Central memory CD8-positive, alpha-beta T cell (primary cell): ENCODE data around the gene TUT1.
"Not testable (repeated sequence)": the region's sequence is repeated elsewhere in the genome, so short reads cannot be mapped to it uniquely, and the experiment has no call there.

Experiments
- ATAC-seq: fragments of 150-1000 bp; cut with Tn5 transposase; replicated peaks from 2 replicates; pipeline ENCODE4 v1.10.0; 2022; ENCODE audit warnings: mild to moderate bottlenecking, moderate FRiP score, moderate number of reproducible peaks; ENCODE audit not compliant: poor library complexity, severe bottlenecking; ENCODE audit errors: extremely low read depth
- DNase-seq, 2 donors: peaks; one replicate each; pipeline ENCODE4 v3.0.0; 2021; ENCODE audit warnings: low spot score in 2 of 2
- H3K27ac Mint-ChIP-seq: one replicate; pipeline ENCODE4 v1.8.0; 2022; ENCODE audit warnings: low read depth, mild to moderate bottlenecking, moderate library complexity, mixed read lengths
- H3K27me3 Mint-ChIP-seq: one replicate; pipeline ENCODE4 v1.8.0; 2022; ENCODE audit warnings: mixed read lengths
- H3K36me3 Mint-ChIP-seq: one replicate; pipeline ENCODE4 v1.8.0; 2022; ENCODE audit warnings: mild to moderate bottlenecking, moderate library complexity, mixed read lengths; ENCODE audit not compliant: insufficient read depth
- H3K4me1 Mint-ChIP-seq: one replicate; pipeline ENCODE4 v1.8.0; 2022; ENCODE audit warnings: mixed read lengths
- H3K4me3 Mint-ChIP-seq: one replicate; pipeline ENCODE4 v1.8.0; 2022; ENCODE audit warnings: mild to moderate bottlenecking, moderate library complexity, mixed read lengths
- H3K9me3 Mint-ChIP-seq: one replicate; pipeline ENCODE4 v1.8.0; 2022; ENCODE audit warnings: mixed read lengths

Gene TUT1, protein sequence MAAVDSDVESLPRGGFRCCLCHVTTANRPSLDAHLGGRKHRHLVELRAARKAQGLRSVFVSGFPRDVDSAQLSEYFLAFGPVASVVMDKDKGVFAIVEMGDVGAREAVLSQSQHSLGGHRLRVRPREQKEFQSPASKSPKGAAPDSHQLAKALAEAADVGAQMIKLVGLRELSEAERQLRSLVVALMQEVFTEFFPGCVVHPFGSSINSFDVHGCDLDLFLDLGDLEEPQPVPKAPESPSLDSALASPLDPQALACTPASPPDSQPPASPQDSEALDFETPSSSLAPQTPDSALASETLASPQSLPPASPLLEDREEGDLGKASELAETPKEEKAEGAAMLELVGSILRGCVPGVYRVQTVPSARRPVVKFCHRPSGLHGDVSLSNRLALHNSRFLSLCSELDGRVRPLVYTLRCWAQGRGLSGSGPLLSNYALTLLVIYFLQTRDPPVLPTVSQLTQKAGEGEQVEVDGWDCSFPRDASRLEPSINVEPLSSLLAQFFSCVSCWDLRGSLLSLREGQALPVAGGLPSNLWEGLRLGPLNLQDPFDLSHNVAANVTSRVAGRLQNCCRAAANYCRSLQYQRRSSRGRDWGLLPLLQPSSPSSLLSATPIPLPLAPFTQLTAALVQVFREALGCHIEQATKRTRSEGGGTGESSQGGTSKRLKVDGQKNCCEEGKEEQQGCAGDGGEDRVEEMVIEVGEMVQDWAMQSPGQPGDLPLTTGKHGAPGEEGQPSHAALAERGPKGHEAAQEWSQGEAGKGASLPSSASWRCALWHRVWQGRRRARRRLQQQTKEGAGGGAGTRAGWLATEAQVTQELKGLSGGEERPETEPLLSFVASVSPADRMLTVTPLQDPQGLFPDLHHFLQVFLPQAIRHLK

DNA sequence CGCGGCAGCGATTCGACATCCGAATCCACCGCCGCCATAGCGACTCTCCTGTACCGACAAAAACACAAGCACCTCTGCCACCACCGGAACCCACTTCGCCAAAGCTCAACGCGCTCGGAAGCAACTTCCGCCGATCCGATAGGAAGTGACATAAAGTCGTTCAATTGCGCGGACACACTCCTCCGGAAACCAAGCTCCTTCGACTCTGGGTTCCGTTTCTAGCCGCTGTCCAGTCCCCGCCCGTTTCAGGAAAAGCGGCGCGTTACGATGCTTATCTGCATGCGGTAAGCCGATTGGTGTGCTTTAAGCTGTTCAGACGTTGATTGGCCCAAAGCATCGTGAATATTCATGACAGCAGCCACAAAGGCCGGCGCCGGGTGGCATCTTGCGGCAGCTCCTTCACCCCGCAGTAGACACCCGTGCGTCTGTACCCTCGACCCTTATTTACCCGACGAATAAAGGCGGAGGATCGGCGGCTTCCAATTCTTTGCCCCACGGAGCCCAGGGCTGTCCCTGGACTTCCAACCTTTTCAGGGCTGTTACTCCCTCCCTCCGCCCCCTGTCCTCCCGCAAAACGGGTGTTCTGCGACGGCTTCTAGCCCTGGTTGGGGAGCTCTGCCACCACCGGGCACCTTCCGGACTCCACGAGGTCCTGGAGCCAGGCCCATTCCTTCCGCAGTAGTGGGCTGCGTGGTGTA, at the start of gene TUT1:
TSS of gene TUT1 (minus strand) at position 76 of the 698 bp plus-strand sequence. CDS start at position 38, 38 bp downstream.
- H3K27me3 Mint-ChIP-seq, result no peaks in the 10 kb centered on the region
- peak within 1 kb of the TSS; percentile 91 for H3K27ac Mint-ChIP-seq
- H3K9me3 Mint-ChIP-seq, result no peaks in the 10 kb centered on the region
- ATAC-seq, result peak; percentile 93
- peaks cover 46% of the 10 kb centered on the region for H3K36me3 Mint-ChIP-seq
- H3K4me1 Mint-ChIP-seq, result peaks cover 36% of the 10 kb centered on the region
- H3K4me3 Mint-ChIP-seq, result peak within 1 kb of the TSS; percentile 89
- peak; percentile 89 to 98 for DNase-seq

DNA sequence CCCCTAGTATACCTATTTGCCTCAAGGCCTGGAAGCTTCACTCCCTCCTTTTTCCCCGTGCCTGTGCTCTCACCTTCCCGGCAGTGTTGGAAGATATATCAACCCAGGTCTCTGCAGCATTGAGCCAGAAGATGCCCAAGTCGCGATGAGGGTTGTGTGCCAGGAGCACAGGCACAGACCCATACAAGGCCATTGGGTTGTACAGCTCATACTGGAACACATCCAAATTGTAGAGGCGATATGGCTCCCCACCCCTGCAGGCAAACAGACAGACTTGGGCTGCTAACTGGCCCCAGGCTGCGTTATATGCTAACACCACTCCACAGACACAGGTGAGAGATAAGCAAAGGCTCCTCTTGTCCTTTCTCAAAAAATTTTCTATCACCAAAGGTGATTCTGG, 41.2 kb upstream of the TUT1 start:
- ATAC-seq (no peak), DNase-seq (no peak)
- Mint-ChIP-seq H3K27ac (peak overlapping the region; percentile 61), H3K36me3 (peaks cover 63% of the 10 kb centered on the region), H3K4me1 (peaks cover 11% of the 10 kb centered on the region), H3K4me3 (no peak overlapping the region), H3K27me3 (no peaks in the 10 kb centered on the region), H3K9me3 (no peaks in the 10 kb centered on the region)

GRCh38 chr11:62627713-62628112, 36.4 kb upstream of the TUT1 start:
- DNase-seq, result no peak
- Mint-ChIP-seq H3K36me3 (peaks cover 43% of the 10 kb centered on the region), H3K4me1 (peaks cover 5% of the 10 kb centered on the region), H3K9me3 (no peaks in the 10 kb centered on the region), H3K27me3 (no peaks in the 10 kb centered on the region), H3K4me3 (no peak overlapping the region), H3K27ac (no peak overlapping the region)
- ATAC-seq, result no peak

- Mint-ChIP-seq H3K4me3 (peak overlapping the region; percentile 90), H3K27ac (peak overlapping the region; percentile 93), H3K4me1 (peaks cover 19% of the 10 kb centered on the region), H3K36me3 (peaks cover 40% of the 10 kb centered on the region), H3K27me3 (no peaks in the 10 kb centered on the region), H3K9me3 (no peaks in the 10 kb centered on the region)
- ATAC-seq (no peak), DNase-seq (no peak)
Observed at GRCh38 chr11:62622476-62623089, 31.3 kb upstream of the TUT1 start.

- Mint-ChIP-seq H3K27ac (peak within 1 kb of the TSS; percentile 93), H3K4me1 (peaks cover 19% of the 10 kb centered on the region), H3K9me3 (no peaks in the 10 kb centered on the region), H3K4me3 (peak within 1 kb of the TSS; percentile 90), H3K36me3 (peaks cover 36% of the 10 kb centered on the region), H3K27me3 (no peaks in the 10 kb centered on the region)
- peak; percentile 95 for DNase-seq
- ATAC-seq, result peak; percentile 88
Observed at GRCh38 chr11:62621567-62622470, 30.5 kb upstream of the TUT1 start, which contains the start of gene B3GAT3. B3GAT3 (minus strand) TSS chr11:62621986; CDS start chr11:62621947, 39 bp downstream.

DNA sequence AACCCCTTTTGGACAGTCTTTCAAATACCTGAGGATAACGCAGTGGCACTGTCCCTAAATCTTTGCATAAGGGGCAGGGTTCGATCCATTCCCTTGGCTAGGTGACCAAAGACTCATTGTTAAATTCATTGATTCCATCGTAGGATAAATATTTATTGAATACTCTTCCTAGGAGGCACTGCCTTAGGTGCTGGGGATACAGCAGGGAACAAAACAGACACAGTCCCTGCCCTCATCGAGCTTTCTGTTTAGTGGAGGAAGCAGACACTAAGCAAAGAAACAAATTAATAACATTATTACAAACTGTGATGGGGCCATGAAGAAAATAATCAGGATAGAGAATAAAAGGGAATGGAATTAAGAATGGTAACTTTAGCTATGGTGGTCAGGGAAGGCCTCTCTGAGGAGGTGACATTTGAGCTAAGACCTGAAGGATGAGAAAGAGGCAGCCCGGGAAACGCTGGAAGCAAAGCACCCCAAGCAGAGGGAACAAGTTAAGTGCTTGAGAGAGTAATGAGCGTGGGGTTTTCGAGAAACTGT, 29.8 kb upstream of the TUT1 start:
- Mint-ChIP-seq H3K27me3 (no peaks in the 10 kb centered on the region), H3K9me3 (no peaks in the 10 kb centered on the region), H3K4me3 (peak overlapping the region; percentile 90), H3K36me3 (peaks cover 37% of the 10 kb centered on the region), H3K27ac (peak overlapping the region; percentile 93), H3K4me1 (peaks cover 19% of the 10 kb centered on the region)
- DNase-seq (no peak), ATAC-seq (no peak)

- not testable (repeated sequence) for H3K4me3 Mint-ChIP-seq, ATAC-seq, DNase-seq, H3K27ac Mint-ChIP-seq, H3K9me3 Mint-ChIP-seq, H3K27me3 Mint-ChIP-seq
- Mint-ChIP-seq H3K4me1 (peaks cover 31% of the 10 kb centered on the region), H3K36me3 (peaks cover 40% of the 10 kb centered on the region)
Observed at GRCh38 chr11:62616957-62617356, 25.6 kb upstream of the TUT1 start.

GRCh38 chr11:62615521-62615920, 24.2 kb upstream of the TUT1 start:
- Mint-ChIP-seq H3K27me3 (no peaks in the 10 kb centered on the region), H3K36me3 (peaks cover 29% of the 10 kb centered on the region), H3K4me1 (peaks cover 22% of the 10 kb centered on the region), H3K9me3 (no peaks in the 10 kb centered on the region), H3K27ac (no peak overlapping the region), H3K4me3 (no peak overlapping the region)
- ATAC-seq (no peak), DNase-seq (no peak)

DNA sequence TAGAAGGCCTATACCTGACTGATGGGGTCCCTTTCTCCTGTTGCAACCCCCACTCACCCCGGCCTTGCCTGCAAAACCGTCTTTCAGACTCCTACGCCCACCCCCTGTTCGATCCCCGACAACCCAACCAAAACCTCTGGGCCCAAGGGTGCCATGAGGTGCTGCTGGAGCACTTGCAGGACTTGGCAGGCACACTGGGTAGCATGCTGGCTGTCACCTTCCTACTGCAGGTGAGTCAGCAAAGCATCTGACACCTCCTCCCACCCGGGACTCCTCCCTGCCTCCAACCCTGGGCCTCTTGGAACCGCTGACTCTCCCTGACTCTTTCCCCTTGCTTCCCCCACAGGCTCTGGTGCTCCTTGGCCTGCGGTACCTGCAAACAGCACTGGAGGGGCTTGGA, 23.0 kb upstream of the TUT1 start:
- peaks cover 24% of the 10 kb centered on the region for H3K36me3 Mint-ChIP-seq
- no peak overlapping the region for H3K4me3 Mint-ChIP-seq
- H3K27me3 Mint-ChIP-seq, result no peaks in the 10 kb centered on the region
- ATAC-seq (no peak), DNase-seq (no peak)
- H3K27ac Mint-ChIP-seq, result peak overlapping the region; percentile 61
- no peaks in the 10 kb centered on the region for H3K9me3 Mint-ChIP-seq
- H3K4me1 Mint-ChIP-seq, result peaks cover 27% of the 10 kb centered on the region

DNA sequence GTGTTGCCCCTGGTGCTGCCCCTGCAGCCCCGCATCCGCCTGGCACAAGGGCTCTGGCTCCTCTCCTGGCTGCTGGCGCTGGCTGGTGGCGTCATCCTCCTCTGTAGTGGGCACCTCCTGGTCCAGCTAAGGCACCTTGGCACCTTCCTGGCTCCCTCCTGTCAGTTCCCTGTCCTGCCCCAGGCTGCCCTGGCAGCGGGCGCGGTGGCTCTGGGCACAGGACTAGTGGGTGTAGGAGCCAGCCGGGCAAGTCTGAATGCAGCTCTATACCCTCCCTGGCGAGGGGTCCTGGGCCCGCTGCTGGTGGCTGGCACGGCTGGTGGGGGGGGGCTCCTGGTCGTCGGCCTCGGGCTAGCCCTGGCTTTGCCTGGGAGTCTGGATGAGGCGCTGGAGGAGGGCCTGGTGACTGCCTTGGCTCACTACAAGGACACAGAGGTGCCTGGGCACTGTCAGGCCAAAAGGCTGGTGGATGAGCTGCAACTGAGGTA, 22.0 kb upstream of the TUT1 start:
- Mint-ChIP-seq H3K27ac (no peak overlapping the region), H3K4me3 (peak overlapping the region; percentile 56), H3K4me1 (peaks cover 34% of the 10 kb centered on the region), H3K36me3 (peaks cover 19% of the 10 kb centered on the region), H3K9me3 (no peaks in the 10 kb centered on the region), H3K27me3 (no peaks in the 10 kb centered on the region)
- DNase-seq (no peak), ATAC-seq (no peak)
